Heart left ventricle (tissue), 16 donors: ENCODE results near the gene HPSE. TPM values are rescaled to one million over a fixed set of nuclear protein-coding genes. Genes with fewer than 3 reads are reported as not detected.

Experiments
- ATAC-seq, 4 donors: fragments of 200-7000 bp; cut with Tn5 transposase; one replicate each; pipeline ENCODE4 v1.9.1; 2020 to 2022; ENCODE audit warnings: moderate library complexity in 4 of 4, mild to moderate bottlenecking in 3 of 4, moderate number of reproducible peaks in 1 of 4
- DNase-seq, 5 donors: peaks; one replicate each; pipeline ENCODE4 v3.0.0-alpha.2; 2020
- H3K27ac ChIP-seq, 12 donors: fragments of 200-600 bp; sonication (generic) in 4 of 12; one replicate each; pipeline versions ENCODE4 v1.5.0 to v1.8.0; 2016 to 2022; ENCODE audit warnings: mild to moderate bottlenecking in 2 of 12
- H3K27me3 ChIP-seq, 9 donors: fragments of 200-600 bp; sonication (generic) in 2 of 9; one replicate each; pipeline versions ENCODE4 v1.5.1 to v1.8.0; 2016 to 2022; ENCODE audit warnings: mild to moderate bottlenecking in 3 of 9
- H3K36me3 ChIP-seq, 9 donors: fragments of 200-600 bp; sonication (generic) in 2 of 9; one replicate each; pipeline versions ENCODE4 v1.5.0 to v1.8.0; 2018 to 2022; ENCODE audit warnings: mild to moderate bottlenecking in 2 of 9
- H3K4me1 ChIP-seq, 12 donors: fragments of 200-600 bp; sonication (generic) in 4 of 12; one replicate each; pipeline versions ENCODE4 v1.5.0 to v1.8.0; 2016 to 2022; ENCODE audit warnings: mild to moderate bottlenecking in 3 of 12
- H3K4me3 ChIP-seq, 12 donors: fragments of 200-600 bp; sonication (generic) in 4 of 12; one replicate each; pipeline versions ENCODE4 v1.5.0 to v1.8.0; 2017 to 2022; ENCODE audit warnings: mild to moderate bottlenecking in 9 of 12, moderate library complexity in 4 of 12
- H3K9me3 ChIP-seq, 12 donors: fragments of 200-600 bp; sonication (generic) in 4 of 12; one replicate each; pipeline versions ENCODE4 v1.5.0 to v1.8.0; 2016 to 2022; ENCODE audit warnings: mild to moderate bottlenecking in 1 of 12
- CTCF ChIP-seq, 12 donors: fragments of 200-600 bp; sonication (generic) in 4 of 12; IDR thresholded peaks; one replicate each; pipeline versions ENCODE4 v1.5.0 to v1.8.0; 2018 to 2022; ENCODE audit warnings: antibody characterized with exemption in 12 of 12, mild to moderate bottlenecking in 5 of 12
- POLR2A ChIP-seq, 2 donors: fragments of 450-650 bp; IDR thresholded peaks; one replicate each; pipeline ENCODE4 v1.6.1; 2017; ENCODE audit warnings: antibody characterized with exemption in 2 of 2, mild to moderate bottlenecking in 2 of 2, moderate library complexity in 2 of 2
- WGBS, 4 donors: extraction: QIAGEN DNeasy Blood & Tissue Kit in 2 of 4; methylation state at CpG; one replicate each; pipeline versions ENCODE4 v1.1.5 to v1.1.7; 2013 to 2018; 5-methylcytosine and 5-hydroxymethylcytosine counted together
- intact Hi-C, 10 donors: fragments of 100-400 bp; cut with DNase I; formaldehyde crosslinking; loops; one replicate each; pipeline versions ENCODE4 v1.11.1 to v1.14.2; 2022
- polyA plus RNA-seq, 2 donors: library from polyadenylated mRNA; stranded (reverse); fragments of 200-250 nt; gene quantifications; one replicate each; pipeline ENCODE4 v1.2.3, GENCODE V29; 2013
- total RNA-seq, 9 donors: library from RNA; depleted of rRNA in 2 of 9; stranded (reverse); fragments of >200 nt in 2 of 9; fragmentation: NEBNext Ultra II Directional in 3 of 9; extraction: Animal tissue kit (Norgen Biotek cat#: 25700) in 3 of 9; gene quantifications; one replicate each; pipeline versions ENCODE4 v1.1.0 to v1.2.4, GENCODE V29; 2016 to 2023
- donor health status: ischemic (EF 13 %, LVEDD 7.1; RV severe dilation, severe dysfunction).
- donor health status: healthy with polysubstance abuse.
- donor health status: DM: no; HTN: yes; CAD: no.
- donor health status: DM: no; HTN: no; CAD: no.
- donor health status: ischemic (EF 25% LVEDD 6.9; RV normal size, moderate dysfunction).
- donor health status: ischemic (EF 25% LVEDD 5.7; RV mildly dilated, moderate dysfunction).
- donor health status: healthy.
- donor health status: DM: yes; HTN: yes; CAD: no.
- donor health status: ischemic (EF 35%, LVEDD 5.7; RV mildly dilated, moderate dysfunction).
- donor health status: nonischemic (EF 11% LVEDD 7.7; RV severe dilation, severe dysfunction).
- donor health status: DM: yes; HTN: yes; CAD: no.
- donor health status: PGD.
- donor health status: ischemic (EF 29% LVEDD 5.4; RV normal size, mild dysfunction).
- donor health status: nonischemic (EF 23%, LVEDD 6.1; RV moderate dilation, normal function).

HPSE gene
- total and polyA plus RNA-seq, 11 donors = 0.15 to 6.2 (median 0.65) TPM

DNA sequence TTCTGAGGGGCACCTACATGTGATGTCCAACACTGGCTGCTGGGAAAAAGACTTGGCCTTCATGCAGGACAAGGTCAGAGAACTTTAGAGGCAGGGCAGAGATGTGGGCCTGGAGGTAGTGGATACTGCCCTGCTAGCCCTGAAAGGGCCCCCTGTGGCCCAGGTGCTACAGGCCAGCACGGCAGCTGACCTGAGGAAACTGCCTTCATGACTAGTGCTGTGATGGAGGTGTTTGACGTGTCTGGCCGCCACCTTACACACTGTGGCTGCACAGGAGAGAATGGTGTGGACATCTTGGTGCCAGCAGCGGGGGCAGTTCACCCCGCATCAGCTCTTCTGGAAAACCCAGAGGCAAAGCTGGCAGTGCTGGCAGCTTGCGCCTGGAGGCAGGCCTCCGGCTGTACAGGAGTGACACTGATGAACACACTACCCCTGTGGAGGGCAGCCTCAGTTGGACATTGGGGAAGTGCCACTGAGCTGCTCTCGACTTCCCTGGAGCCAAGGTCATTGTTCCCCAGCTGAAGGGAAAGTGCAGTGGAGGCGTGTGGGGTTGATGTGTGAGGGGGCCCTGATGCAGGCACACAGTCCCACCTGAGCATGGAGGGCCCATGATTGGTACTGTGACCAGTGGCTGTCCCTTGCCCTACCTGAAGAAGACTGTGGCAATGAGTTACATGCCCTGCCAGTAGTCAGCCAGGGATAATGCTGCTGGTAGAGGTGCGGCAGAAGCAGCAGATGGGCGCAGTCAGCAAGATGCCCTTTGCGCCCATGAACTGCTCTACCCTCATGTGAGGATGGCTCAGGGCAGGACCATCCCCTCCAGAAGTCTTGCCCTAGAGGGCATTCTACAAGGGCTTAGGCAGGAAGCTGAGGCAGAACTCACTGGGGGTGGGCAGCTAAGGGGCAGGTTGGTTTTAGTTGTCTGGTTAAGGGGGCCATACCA is 87.0 kb downstream of the HPSE start:
- DNase-seq = peak in 1 of 5 donors; percentile 56
- Histone ChIP-seq H3K27me3 (no peaks in the 10 kb centered on the region), H3K9me3 (no peaks in the 10 kb centered on the region), H3K36me3 (no peaks in the 10 kb centered on the region), H3K4me3 (no peak overlapping the region), H3K27ac (no peak overlapping the region), H3K4me1 (peaks cover 0 to 12% (median 0%) of the 10 kb centered on the region in 12 donors)
- TF ChIP-seq POLR2A (IDR thresholded peaks at IDR 0.05) = no peak
- TF ChIP-seq CTCF (IDR thresholded peaks at IDR 0.05) = no peak
- ATAC-seq = peak in 2 of 4 donors; percentile 13 to 42
- 85 to 99% (median 95%) methylated on average over 10 to 12 of the region's 12 CpGs for WGBS, 4 donors
- intact Hi-C loops = no loop called here

Other genes with a start within 250 kb of the HPSE start
- gene PLAC8, start 220.1 kb downstream of the HPSE start, total RNA-seq = 10 to 100 TPM in 1 of 9 donors, 1 to 10 TPM in 2, under 1 TPM in 4, not detected in 2; 0.31 to 11.3 (median 0.83) TPM
- under 1 TPM; 0.38 to 0.73 TPM for gene PLAC8, start 220.1 kb downstream of the HPSE start, polyA plus RNA-seq
- 10 to 100 TPM; 18.0 to 26.3 (median 22.9) TPM for gene COQ2, start 50.0 kb downstream of the HPSE start, total RNA-seq
- 10 to 100 TPM; 10.4 to 16.4 TPM for gene COQ2, start 50.0 kb downstream of the HPSE start, polyA plus RNA-seq
- 10 to 100 TPM; 12.2 to 15.8 (median 13.1) TPM for gene HELQ, start 121.0 kb upstream of the HPSE start, total RNA-seq
- gene HELQ, start 121.0 kb upstream of the HPSE start, polyA plus RNA-seq = 1 to 10 TPM; 3.1 to 9.9 TPM
- 10 to 100 TPM; 27.8 to 67.5 (median 51.7) TPM for gene MRPS18C, start 121.2 kb upstream of the HPSE start, total RNA-seq
- gene MRPS18C, start 121.2 kb upstream of the HPSE start, polyA plus RNA-seq = 10 to 100 TPM; 56.0 to 78.0 TPM
- 10 to 100 TPM in 1 of 9 donors, 1 to 10 TPM in 8; 3.4 to 10.2 (median 7.8) TPM for gene ABRAXAS1, start 150.3 kb upstream of the HPSE start, total RNA-seq
- 1 to 10 TPM; 2.0 to 3.1 TPM for gene ABRAXAS1, start 150.3 kb upstream of the HPSE start, polyA plus RNA-seq
- gene GPAT3, start 201.3 kb upstream of the HPSE start, total RNA-seq = 10 to 100 TPM; 26.8 to 64.5 (median 38.8) TPM
- gene GPAT3, start 201.3 kb upstream of the HPSE start, polyA plus RNA-seq = 10 to 100 TPM; 21.3 to 53.6 TPM